Psoas muscle (tissue), 8 donors: ENCODE measurements around the gene IRX2. TPM values are rescaled to one million over a fixed set of nuclear protein-coding genes. Genes with fewer than 3 reads are reported as not detected.

ENCODE experiments used
- ATAC-seq, 4 donors: fragments of 200-7000 bp; cut with Tn5 transposase; one replicate each; pipeline ENCODE4 v1.9.1; 2020; ENCODE audit warnings: moderate library complexity in 3 of 4, mild to moderate bottlenecking in 2 of 4
- DNase-seq, 2 donors: peaks; one replicate each; pipeline ENCODE4 v3.0.0-alpha.2; 2020
- H3K27ac ChIP-seq: fragments of 200-600 bp; one replicate; pipeline ENCODE4 v1.8.0; 2022
- H3K27me3 ChIP-seq, 3 donors: fragments of 200-600 bp in 1 of 3; one replicate each; pipeline versions ENCODE4 v1.6.1 to v1.8.0; 2013 to 2022; ENCODE audit warnings: low read length in 2 of 3, mild to moderate bottlenecking in 2 of 3, moderate library complexity in 1 of 3; ENCODE audit not compliant: insufficient read depth in 3 of 3
- H3K36me3 ChIP-seq, 2 donors: fragments of 200-600 bp in 1 of 2; one replicate each; pipeline versions ENCODE4 v1.6.1 to v1.8.0; 2013 to 2022; ENCODE audit warnings: low read depth in 1 of 2, mild to moderate bottlenecking in 1 of 2, moderate library complexity in 1 of 2; ENCODE audit not compliant: insufficient read depth in 1 of 2
- H3K4me1 ChIP-seq: fragments of 200-600 bp; one replicate; pipeline ENCODE4 v1.8.0; 2022
- H3K4me3 ChIP-seq: fragments of 200-600 bp; one replicate; pipeline ENCODE4 v1.8.0; 2022; ENCODE audit warnings: mild to moderate bottlenecking
- H3K9me3 ChIP-seq: fragments of 200-600 bp; one replicate; pipeline ENCODE4 v1.8.0; 2022
- CTCF ChIP-seq: fragments of 200-600 bp; IDR thresholded peaks from one replicate; pipeline ENCODE4 v1.8.0; 2022; ENCODE audit warnings: antibody characterized with exemption
- WGBS, 3 donors: extraction: QIAGEN DNeasy Blood & Tissue Kit; methylation state at CpG; one replicate each; pipeline versions ENCODE4 v1.1.6 to v1.1.7; 2013; 5-methylcytosine and 5-hydroxymethylcytosine counted together
- intact Hi-C, 2 donors: fragments of 100-400 bp; cut with DNase I; formaldehyde crosslinking; loops; one replicate each; pipeline versions ENCODE4 v1.11.0 to v1.14.2; 2022
- polyA plus RNA-seq, 3 donors: library from polyadenylated mRNA; stranded (reverse); fragments of 200-250 nt; gene quantifications; one replicate each; pipeline ENCODE4 v1.2.3, GENCODE V29; 2013
- total RNA-seq, 4 donors: library from RNA; stranded (reverse); fragmentation: NEBNext Ultra II Directional in 2 of 4; extraction: Animal tissue kit (Norgen Biotek cat#: 25700) in 2 of 4; gene quantifications; one replicate each; pipeline versions ENCODE4 v1.2.1 to v1.2.4, GENCODE V29; 2021 to 2023
- donor health status: healthy with polysubstance abuse.
- donor health status: DM: no; HTN: no; CAD: no; lungs with moderate emphysema.
- donor health status: Bipolar disorder and iron deficiency.
- donor health status: healthy.
- donor health status: DM: yes; HTN: yes; CAD: no.
- donor health status: DM: no; HTN: no; CAD: no.
- donor health status: DM: no; HTN: no; CAD: no.
- donor health status: DM: yes; HTN: yes; CAD: no.

Gene IRX2
- total and polyA plus RNA-seq, 7 donors, result 0.03 to 0.17 (median 0.08) TPM; not detected in 3

- TF ChIP-seq CTCF, result no peak
- DNase-seq (no peak), ATAC-seq (no peak)
- H3K36me3 ChIP-seq, result no peaks in the 10 kb centered on the region
- 22 to 28% (median 25%) methylated on average over 19 of the region's 19 CpGs for WGBS, 3 donors
- H3K27ac ChIP-seq, result no peak overlapping the region
- no peaks in the 10 kb centered on the region for H3K4me1 ChIP-seq
- H3K27me3 ChIP-seq, result peaks cover 0 to 9% (median 0%) of the 10 kb centered on the region in 3 donors
- H3K4me3 ChIP-seq, result no peak overlapping the region
- H3K9me3 ChIP-seq, result no peaks in the 10 kb centered on the region
- intact Hi-C loops, result no loop called here
These were observed 23.9 kb downstream of the IRX2 start for GRCh38 chr5:2727550-2727949.

GRCh38 chr5:2725980-2726765, 25.3 kb downstream of the IRX2 start:
- Histone ChIP-seq H3K27ac (no peak overlapping the region), H3K4me1 (no peaks in the 10 kb centered on the region), H3K4me3 (no peak overlapping the region), H3K27me3 (peaks cover 0 to 9% (median 4%) of the 10 kb centered on the region in 3 donors), H3K36me3 (no peaks in the 10 kb centered on the region), H3K9me3 (no peaks in the 10 kb centered on the region)
- no peak for TF ChIP-seq CTCF
- intact Hi-C loops, result no loop called here
- no peak for ATAC-seq
- DNase-seq, result no peak
- WGBS, 3 donors, result 71 to 81% (median 79%) methylated on average over 23 of the region's 23 CpGs

- Histone ChIP-seq H3K27me3 (peaks cover 0 to 9% (median 4%) of the 10 kb centered on the region in 3 donors), H3K27ac (no peak overlapping the region), H3K4me3 (no peak overlapping the region), H3K4me1 (no peaks in the 10 kb centered on the region), H3K9me3 (no peaks in the 10 kb centered on the region), H3K36me3 (no peaks in the 10 kb centered on the region)
- no peak for TF ChIP-seq CTCF
- WGBS, 3 donors, result 79 to 84% (median 82%) methylated on average over 5 of the region's 5 CpGs
- DNase-seq (no peak), ATAC-seq (no peak)
- intact Hi-C loops, result no loop called here
These were observed 26.6 kb downstream of the IRX2 start for GRCh38 chr5:2724831-2725230.

- ATAC-seq, result no peak
- no peak for TF ChIP-seq CTCF
- no peaks in the 10 kb centered on the region for H3K36me3 ChIP-seq
- H3K27me3 ChIP-seq, result peaks cover 0 to 9% (median 4%) of the 10 kb centered on the region in 3 donors
- H3K4me3 ChIP-seq, result no peak overlapping the region
- 68 to 76% (median 72%) methylated on average over 12 of the region's 12 CpGs for WGBS, 3 donors
- no peaks in the 10 kb centered on the region for H3K9me3 ChIP-seq
- H3K27ac ChIP-seq, result no peak overlapping the region
- no peak for DNase-seq
- H3K4me1 ChIP-seq, result no peaks in the 10 kb centered on the region
- intact Hi-C loops, result no loop called here
These were observed 27.4 kb downstream of the IRX2 start for GRCh38 chr5:2724031-2724581.
